Stimulated activated CD8-positive, alpha-beta memory T cell treated with anti-CD3 and anti-CD28 coated beads, Interleukin-7, amount 100 ng/mL, for 48 hours (primary cell): ENCODE measurements around the gene STRIP1.
A peak's percentile ranks its signal among the peaks of the same experiment; 100 is the strongest.

ENCODE experiments used
- DNase-seq, 2 donors: peaks; one replicate each; pipeline ENCODE4 v3.0.0-alpha.2; 2020; ENCODE audit warnings: low read depth in 1 of 2; ENCODE audit errors: extremely low read depth in 1 of 2

STRIP1 gene

DNA sequence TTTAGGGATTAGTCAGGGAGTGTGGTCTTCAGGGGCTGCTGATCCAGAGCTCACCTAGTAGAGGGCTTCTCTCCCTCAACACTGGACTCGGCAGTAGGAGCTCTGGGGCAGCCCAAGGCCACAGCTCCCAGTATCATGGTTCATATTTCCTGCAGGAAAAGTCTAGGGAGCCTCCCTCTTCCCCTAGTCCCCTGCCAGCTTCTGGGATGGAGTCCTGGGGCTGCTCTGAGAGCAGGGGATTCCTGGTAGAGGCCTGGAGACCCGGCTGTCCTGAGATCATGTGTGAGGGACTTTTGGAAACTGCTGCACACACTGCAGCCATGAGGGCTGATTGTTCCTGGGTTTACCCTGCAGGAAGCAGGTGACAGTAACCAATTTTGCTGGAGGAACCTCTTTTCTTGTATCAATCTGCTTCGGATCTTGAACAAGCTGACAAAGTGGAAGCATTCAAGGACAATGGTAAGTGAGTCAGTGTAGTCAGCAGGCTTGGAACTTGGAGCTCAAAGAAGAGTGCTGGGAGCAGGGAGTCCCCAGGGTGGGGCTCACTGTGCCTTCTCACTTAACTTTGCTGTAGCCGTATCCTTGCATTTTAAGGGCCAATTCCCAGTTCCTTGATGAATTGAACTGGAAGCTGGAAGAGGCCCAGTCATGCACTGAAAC, 16.3 kb downstream of the STRIP1 start:
- DNase-seq, result no peak

DNA sequence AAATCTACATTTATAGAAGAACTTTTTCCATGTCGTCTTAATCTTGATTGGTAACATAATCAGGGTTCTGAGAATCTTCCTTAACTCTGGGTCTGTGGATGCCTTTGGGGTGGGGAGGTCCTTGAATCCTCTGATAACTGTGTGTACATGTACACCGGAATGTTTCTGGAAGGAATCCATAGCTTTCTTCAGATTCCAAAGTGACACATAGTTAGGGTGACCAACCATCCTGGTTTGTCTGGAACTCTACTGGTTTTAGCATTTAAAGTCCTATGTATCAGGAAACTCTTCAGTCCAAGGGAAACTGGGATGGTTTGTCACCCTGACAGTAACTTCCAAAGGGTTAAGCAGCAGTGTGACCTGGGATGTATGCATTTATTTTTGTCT, 16.8 kb downstream of the STRIP1 start:
- DNase-seq, result no peak

GRCh38 chr1:110053552-110054428, 19.4 kb downstream of the STRIP1 start:
- DNase-seq, result peak in 1 of 2 donors; percentile 35

DNA sequence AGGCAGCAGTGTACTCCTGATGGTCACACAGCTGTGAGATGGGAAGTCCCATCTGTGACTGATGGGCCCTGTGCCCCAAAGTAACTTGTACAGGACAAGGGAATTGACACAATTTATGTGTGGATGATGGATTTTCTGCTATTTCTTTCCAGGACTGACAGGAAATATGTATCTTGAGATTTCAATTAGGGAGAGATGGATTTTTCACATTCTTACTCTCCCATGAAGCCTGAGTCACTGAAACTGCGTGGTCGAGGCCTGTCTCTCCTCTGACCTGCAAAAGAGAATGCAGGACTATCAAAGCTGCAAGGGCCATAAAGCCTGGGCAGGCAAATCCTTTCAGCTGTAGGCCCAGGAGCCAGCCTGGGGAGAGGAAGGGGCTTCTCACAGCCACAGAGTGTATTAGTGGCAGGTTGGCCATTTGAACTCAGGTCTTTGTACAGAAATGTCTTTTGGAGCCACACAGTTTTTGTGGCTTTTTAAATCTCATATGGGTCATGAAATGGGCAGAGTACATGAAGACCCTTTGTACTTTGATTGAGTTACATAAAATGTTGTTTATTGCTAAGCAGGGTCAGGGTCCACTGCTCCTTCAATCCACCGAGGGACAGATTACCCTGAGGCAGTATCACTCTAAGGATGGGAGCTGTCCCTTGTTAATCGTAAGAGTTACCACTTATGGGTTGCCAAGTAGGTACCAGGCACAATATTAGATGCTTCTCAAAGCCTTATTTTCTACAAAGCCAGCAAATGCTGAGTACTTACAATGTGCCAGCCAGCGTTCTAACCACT, 21.3 kb downstream of the STRIP1 start:
- no peak for DNase-seq

- DNase-seq, result no peak
Observed at GRCh38 chr1:110056285-110056683, 21.9 kb downstream of the STRIP1 start.

DNA sequence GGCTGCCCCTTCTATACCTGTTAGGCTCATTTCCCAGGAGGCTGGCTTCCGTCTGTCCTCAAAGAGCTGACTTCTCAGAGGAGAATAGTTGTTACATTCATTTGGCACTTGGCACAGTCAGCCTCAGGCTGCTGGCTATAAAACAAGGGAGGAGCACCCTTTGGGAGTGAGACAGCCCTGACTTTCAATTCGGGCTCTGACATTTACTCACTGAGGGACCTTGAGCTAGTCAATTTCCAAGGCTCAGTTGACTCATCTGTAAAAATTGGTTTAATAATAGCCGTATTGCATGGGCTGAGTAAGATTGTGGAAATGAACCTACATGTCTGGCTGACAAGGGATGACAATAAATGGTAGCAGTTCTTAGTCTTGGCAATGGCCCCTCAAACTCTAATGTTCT, 22.4 kb downstream of the STRIP1 start:
- no peak for DNase-seq

GRCh38 chr1:110057963-110058518, 23.6 kb downstream of the STRIP1 start:
- DNase-seq, result no peak

DNA sequence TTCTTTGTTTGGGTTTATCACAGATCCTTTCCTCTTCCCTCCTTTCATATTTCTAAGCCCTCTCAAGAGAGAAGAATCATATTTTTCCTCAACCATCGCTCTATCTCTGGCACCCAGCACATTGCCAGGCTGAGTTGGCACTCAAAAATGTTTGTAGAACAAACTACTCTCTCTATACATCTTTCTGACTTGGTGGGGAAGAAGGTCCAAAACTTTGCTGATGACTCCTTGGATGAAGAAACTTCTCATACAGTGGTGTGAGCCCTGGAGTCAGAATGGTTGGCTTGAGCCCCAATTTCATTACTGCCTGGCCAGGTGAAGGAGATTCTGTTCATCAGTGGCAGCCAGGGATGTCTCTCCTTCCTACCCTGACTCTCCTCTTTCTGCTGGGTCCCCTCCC, 24.2 kb downstream of the STRIP1 start:
- DNase-seq, result no peak

GRCh38 chr1:110059133-110059863, 24.9 kb downstream of the STRIP1 start:
- DNase-seq, result no peak

- DNase-seq, result peak; percentile 51 to 61
Observed at GRCh38 chr1:110060034-110060661, 25.7 kb downstream of the STRIP1 start.

DNA sequence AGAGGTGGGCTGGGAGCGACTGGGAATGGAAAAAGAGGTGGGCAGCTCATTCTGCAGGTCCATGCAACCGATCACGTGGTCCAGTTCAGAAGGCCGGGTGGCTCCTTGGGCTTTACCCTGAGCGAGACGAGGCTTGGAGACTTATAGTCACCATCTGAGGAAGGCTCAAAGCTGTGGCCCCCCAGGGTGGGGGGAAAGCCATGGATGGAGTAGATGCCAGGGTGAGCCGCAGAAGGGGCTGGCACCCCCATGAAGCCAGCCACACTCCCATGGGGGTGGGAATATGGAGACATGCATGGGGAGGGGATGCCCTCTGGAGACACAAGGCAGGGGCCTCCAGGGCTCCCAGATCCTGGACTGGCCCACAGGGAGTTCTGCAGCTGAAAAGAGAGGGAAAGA, 26.2 kb downstream of the STRIP1 start:
- DNase-seq, result no peak

DNA sequence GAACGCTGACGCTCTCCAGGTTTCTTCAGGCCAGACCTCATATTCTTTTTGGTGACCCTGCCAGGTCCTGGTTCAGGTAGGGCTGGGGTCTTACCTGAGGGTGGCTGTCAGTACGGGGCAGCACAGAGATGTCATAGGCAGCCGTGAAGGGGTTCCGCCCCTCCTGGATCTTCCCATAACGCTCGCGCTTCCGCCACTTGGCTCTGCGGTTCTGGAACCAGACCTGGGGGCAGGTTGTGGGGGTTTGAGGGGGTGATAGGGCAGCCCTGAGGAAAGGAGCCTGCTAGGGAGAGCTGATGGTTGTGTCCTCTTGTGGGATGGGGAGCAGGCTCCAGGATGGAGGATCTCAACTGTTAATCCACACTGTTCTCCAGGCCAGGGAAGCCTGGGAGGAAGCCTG, 26.9 kb downstream of the STRIP1 start:
- DNase-seq, result no peak

DNA sequence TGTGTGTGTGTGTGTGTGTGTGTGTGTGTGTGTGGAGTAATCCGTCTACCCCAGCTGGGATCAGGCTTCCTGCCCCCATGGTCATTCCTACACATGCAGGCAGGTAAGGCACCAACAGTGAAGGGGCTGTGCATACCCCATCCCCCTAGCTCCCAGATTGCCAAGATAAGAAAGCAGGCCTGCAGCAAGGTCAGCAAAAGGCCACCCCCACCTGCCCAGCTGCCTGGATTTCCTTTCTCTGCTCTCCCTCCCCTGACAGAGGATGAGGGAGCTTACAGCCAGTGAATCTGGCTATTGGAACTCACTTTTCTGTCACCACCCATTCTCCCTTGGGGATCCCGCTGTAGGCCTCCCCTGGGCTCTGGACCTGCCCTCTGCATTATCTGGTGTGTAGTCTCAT, 28.2 kb downstream of the STRIP1 start:
- DNase-seq, result no peak

GRCh38 chr1:110063781-110064180, 29.4 kb downstream of the STRIP1 start:
- DNase-seq, result no peak

- no peak for DNase-seq
Observed at GRCh38 chr1:110064576-110065337, 30.3 kb downstream of the STRIP1 start.

GRCh38 chr1:110065841-110066240, 31.4 kb downstream of the STRIP1 start:
- no peak for DNase-seq

- no peak for DNase-seq
Observed at GRCh38 chr1:110067479-110067892, 33.1 kb downstream of the STRIP1 start.

GRCh38 chr1:110067893-110068645, 33.6 kb downstream of the STRIP1 start:
- no peak for DNase-seq
